CD4-positive, alpha-beta T cell treated with Interleukin-10 for 1 hour (primary cell): ENCODE data around the gene ZNF384.

Experiments used
- DNase-seq: peaks from one replicate; pipeline ENCODE4 v3.0.0-alpha.2; 2020

The ZNF384 gene

GRCh38 chr12:6653342-6653741 lies 35.8 kb downstream of the ZNF384 start:
- no peak for DNase-seq

GRCh38 chr12:6652391-6652790 lies 36.8 kb downstream of the ZNF384 start:
- no peak for DNase-seq

- no peak for DNase-seq
Measured at GRCh38 chr12:6650832-6651231, 38.3 kb downstream of the ZNF384 start.

GRCh38 chr12:6647083-6647604 lies 42.0 kb downstream of the ZNF384 start, which contains the start of gene ACRBP:
Gene ACRBP (minus strand): TSS chr12:6647432. CDS start chr12:6647366, 66 bp downstream.
- peak; percentile 23 for DNase-seq

- no peak for DNase-seq
Measured at GRCh38 chr12:6646276-6647082, 42.7 kb downstream of the ZNF384 start.

GRCh38 chr12:6644903-6645302 lies 44.3 kb downstream of the ZNF384 start:
- no peak for DNase-seq

GRCh38 chr12:6644257-6644596 lies 44.9 kb downstream of the ZNF384 start:
- DNase-seq, result no peak

- DNase-seq, result no peak
Measured at GRCh38 chr12:6643569-6644256, 45.5 kb downstream of the ZNF384 start.

- no peak for DNase-seq
Measured at GRCh38 chr12:6641131-6641530, 48.0 kb downstream of the ZNF384 start.

- DNase-seq, result no peak
Measured at GRCh38 chr12:6640497-6640896, 48.7 kb downstream of the ZNF384 start.

GRCh38 chr12:6639151-6639801 lies 49.9 kb downstream of the ZNF384 start:
- DNase-seq, result no peak

- DNase-seq, result no peak
Measured at GRCh38 chr12:6638305-6638704, 50.9 kb downstream of the ZNF384 start.

- DNase-seq, result no peak
Measured at GRCh38 chr12:6635856-6636531, 53.2 kb downstream of the ZNF384 start, which contains the start of gene LPAR5. Gene LPAR5 (minus strand): TSS chr12:6635959. CDS start chr12:6621248, 14,711 bp downstream.

- DNase-seq, result peak; percentile 57
Measured at GRCh38 chr12:6635375-6635855, 53.8 kb downstream of the ZNF384 start.

GRCh38 chr12:6632026-6632983 lies 56.9 kb downstream of the ZNF384 start:
- DNase-seq, result peak; percentile 69

- no peak for DNase-seq
Measured at GRCh38 chr12:6631549-6631961, 57.6 kb downstream of the ZNF384 start.

- no peak for DNase-seq
Measured at GRCh38 chr12:6630736-6631135, 58.4 kb downstream of the ZNF384 start.

GRCh38 chr12:6627616-6628015 lies 61.6 kb downstream of the ZNF384 start:
- peak; percentile 64 for DNase-seq

GRCh38 chr12:6626654-6627283 lies 62.4 kb downstream of the ZNF384 start:
- DNase-seq, result no peak

GRCh38 chr12:6620885-6621274 lies 68.3 kb downstream of the ZNF384 start:
- DNase-seq, result no peak
